Activated naive CD8-positive, alpha-beta T cell treated with anti-CD3 and anti-CD28 coated beads, Interleukin-2, amount 50 U/mL, for 24 hours (primary cell): ENCODE results near the gene LRRC4B.
"Not testable (repeated sequence)": the region's sequence is repeated elsewhere in the genome, so short reads cannot be mapped to it uniquely, and the experiment has no call there.

Experiments used
- ATAC-seq: fragments of 150-1000 bp; cut with Tn5 transposase; one replicate; pipeline ENCODE4 v1.10.0; 2021
- DNase-seq: peaks from one replicate; pipeline ENCODE4 v3.0.0; 2021
- H3K27ac Mint-ChIP-seq: one replicate; pipeline ENCODE4 v1.8.0; 2021; ENCODE audit warnings: mild to moderate bottlenecking, mixed read lengths
- H3K27me3 Mint-ChIP-seq: one replicate; pipeline ENCODE4 v1.8.0; 2021; ENCODE audit warnings: mixed read lengths
- H3K36me3 Mint-ChIP-seq: one replicate; pipeline ENCODE4 v1.8.0; 2021; ENCODE audit warnings: low read depth, mixed read lengths
- H3K4me1 Mint-ChIP-seq: one replicate; pipeline ENCODE4 v1.8.0; 2021; ENCODE audit warnings: mixed read lengths
- H3K4me3 Mint-ChIP-seq: one replicate; pipeline ENCODE4 v1.8.0; 2021; ENCODE audit warnings: mild to moderate bottlenecking, moderate library complexity, mixed read lengths
- H3K9me3 Mint-ChIP-seq: one replicate; pipeline ENCODE4 v1.8.0; 2021; ENCODE audit warnings: mixed read lengths

LRRC4B gene

DNA sequence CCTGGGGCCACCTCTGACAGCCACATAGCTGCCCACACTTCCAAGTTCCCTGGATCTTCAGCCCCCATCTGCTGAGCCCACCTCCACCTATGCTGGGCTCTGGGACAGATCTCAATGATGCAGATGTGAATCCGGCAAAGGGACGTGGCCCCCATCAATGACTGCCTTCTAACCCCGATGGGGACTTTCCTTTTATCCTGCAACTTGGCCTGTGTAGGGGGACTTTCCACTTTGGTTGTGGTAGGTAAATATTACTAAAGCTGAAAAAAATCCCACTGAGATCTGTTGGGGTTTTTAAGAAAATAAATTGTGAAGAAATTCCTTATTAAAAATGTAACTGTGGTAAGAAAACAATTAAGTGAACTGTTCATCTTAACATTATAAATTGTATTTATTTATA is 33.8 kb downstream of the LRRC4B start:
- ATAC-seq (peak; percentile 58), DNase-seq (no peak)
- Mint-ChIP-seq H3K4me1 (peaks cover 3% of the 10 kb centered on the region), H3K9me3 (no peaks in the 10 kb centered on the region), H3K27me3 (peaks cover 21% of the 10 kb centered on the region), H3K4me3 (no peak overlapping the region), H3K36me3 (no peaks in the 10 kb centered on the region), H3K27ac (no peak overlapping the region)

DNA sequence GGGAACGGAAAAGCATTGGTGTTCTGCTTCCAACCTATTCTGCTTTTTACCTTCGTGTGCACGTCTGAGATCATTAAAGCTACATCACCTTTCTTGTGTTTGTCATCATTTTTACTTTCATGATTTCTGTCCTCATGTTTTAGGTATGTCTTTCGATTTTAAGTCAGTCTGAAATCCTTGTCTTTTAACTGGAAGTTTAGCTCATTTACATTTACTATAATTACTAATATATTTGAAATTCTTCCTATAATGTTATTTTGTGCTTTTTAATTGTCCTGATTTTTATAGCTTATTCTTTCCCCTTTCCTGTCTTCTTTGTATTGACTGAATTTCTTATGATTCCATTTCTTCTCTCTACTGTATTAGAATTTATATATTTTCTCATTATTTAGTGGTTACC is 35.3 kb downstream of the LRRC4B start:
- Mint-ChIP-seq H3K4me3 (no peak overlapping the region), H3K9me3 (no peaks in the 10 kb centered on the region), H3K4me1 (peaks cover 3% of the 10 kb centered on the region), H3K27ac (no peak overlapping the region), H3K36me3 (no peaks in the 10 kb centered on the region), H3K27me3 (peaks cover 23% of the 10 kb centered on the region)
- ATAC-seq (no peak), DNase-seq (no peak)

GRCh38 chr19:50531171-50531612 is 37.0 kb downstream of the LRRC4B start:
- no peaks in the 10 kb centered on the region for H3K9me3 Mint-ChIP-seq
- H3K36me3 Mint-ChIP-seq = no peaks in the 10 kb centered on the region
- H3K4me3 Mint-ChIP-seq = no peak overlapping the region
- peaks cover 16% of the 10 kb centered on the region for H3K27me3 Mint-ChIP-seq
- ATAC-seq (no peak), DNase-seq (no peak)
- no peak overlapping the region for H3K27ac Mint-ChIP-seq
- H3K4me1 Mint-ChIP-seq = peaks cover 3% of the 10 kb centered on the region

GRCh38 chr19:50528052-50528451 is 40.2 kb downstream of the LRRC4B start:
- not testable (repeated sequence) for H3K9me3 Mint-ChIP-seq, H3K27ac Mint-ChIP-seq, DNase-seq, H3K36me3 Mint-ChIP-seq, H3K4me3 Mint-ChIP-seq, ATAC-seq, H3K4me1 Mint-ChIP-seq
- peaks cover 12% of the 10 kb centered on the region for H3K27me3 Mint-ChIP-seq

DNA sequence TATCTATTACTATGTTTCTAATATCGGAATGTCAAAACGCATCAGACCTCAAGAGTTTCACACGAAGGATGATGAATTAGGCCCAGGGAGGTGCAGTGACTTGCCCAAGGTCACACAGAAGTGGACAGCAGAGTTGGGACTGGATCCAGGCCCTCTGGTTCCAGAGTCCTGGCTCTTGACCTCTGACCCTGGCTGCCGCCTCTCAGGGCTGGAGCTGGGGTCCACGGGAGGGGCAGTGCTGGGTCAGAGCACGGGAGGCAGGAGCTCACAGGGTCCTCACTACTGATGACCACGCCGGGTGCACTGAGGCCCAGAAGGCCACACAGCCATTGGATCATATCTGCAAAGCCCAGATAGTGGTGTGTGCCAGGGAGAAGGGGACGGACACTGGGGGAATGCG is 45.4 kb downstream of the LRRC4B start:
- no peak overlapping the region for H3K4me3 Mint-ChIP-seq
- no peaks in the 10 kb centered on the region for H3K4me1 Mint-ChIP-seq
- no peaks in the 10 kb centered on the region for H3K9me3 Mint-ChIP-seq
- H3K27ac Mint-ChIP-seq = no peak overlapping the region
- ATAC-seq (no peak), DNase-seq (no peak)
- H3K27me3 Mint-ChIP-seq = peaks cover 6% of the 10 kb centered on the region
- H3K36me3 Mint-ChIP-seq = no peaks in the 10 kb centered on the region

GRCh38 chr19:50520822-50521465 is 47.3 kb downstream of the LRRC4B start:
- no peaks in the 10 kb centered on the region for H3K4me1 Mint-ChIP-seq
- DNase-seq (no peak), ATAC-seq (no peak)
- H3K27me3 Mint-ChIP-seq = peaks cover 2% of the 10 kb centered on the region
- H3K9me3 Mint-ChIP-seq = no peaks in the 10 kb centered on the region
- no peak overlapping the region for H3K4me3 Mint-ChIP-seq
- H3K27ac Mint-ChIP-seq = no peak overlapping the region
- no peaks in the 10 kb centered on the region for H3K36me3 Mint-ChIP-seq

DNA sequence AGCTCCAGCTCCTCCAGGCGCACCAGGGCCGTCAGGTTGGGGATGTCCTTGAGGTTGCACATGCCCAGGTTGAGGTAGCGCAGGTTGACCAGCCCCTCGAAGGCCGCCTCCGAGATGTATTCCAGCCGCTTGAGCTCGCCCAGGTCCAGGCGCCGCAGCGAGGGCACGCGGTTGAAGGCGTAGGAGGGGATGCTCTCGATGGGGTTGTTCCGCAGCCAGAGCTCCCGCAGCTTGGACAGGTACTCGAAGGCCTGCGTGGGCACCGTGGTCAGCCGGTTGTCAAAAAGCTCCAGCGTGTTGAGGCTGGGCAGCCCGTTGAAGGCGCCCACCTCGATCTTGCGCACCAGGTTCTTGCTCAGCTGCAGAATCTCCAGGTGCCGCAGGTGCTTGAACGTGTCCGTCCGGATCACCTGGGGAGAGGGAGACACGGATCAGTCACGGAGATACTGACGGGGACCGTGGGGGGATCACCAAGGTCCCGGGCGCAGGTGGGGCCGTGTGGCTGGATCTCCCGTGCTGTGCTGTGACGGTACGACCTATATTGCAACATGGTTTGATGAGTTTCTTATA is 49.1 kb downstream of the LRRC4B start:
- Mint-ChIP-seq H3K9me3 (no peaks in the 10 kb centered on the region), H3K27ac (no peak overlapping the region), H3K4me1 (peaks cover 1% of the 10 kb centered on the region), H3K27me3 (peaks cover 7% of the 10 kb centered on the region), H3K36me3 (no peaks in the 10 kb centered on the region), H3K4me3 (no peak overlapping the region)
- no peak for DNase-seq
- no peak for ATAC-seq

DNA sequence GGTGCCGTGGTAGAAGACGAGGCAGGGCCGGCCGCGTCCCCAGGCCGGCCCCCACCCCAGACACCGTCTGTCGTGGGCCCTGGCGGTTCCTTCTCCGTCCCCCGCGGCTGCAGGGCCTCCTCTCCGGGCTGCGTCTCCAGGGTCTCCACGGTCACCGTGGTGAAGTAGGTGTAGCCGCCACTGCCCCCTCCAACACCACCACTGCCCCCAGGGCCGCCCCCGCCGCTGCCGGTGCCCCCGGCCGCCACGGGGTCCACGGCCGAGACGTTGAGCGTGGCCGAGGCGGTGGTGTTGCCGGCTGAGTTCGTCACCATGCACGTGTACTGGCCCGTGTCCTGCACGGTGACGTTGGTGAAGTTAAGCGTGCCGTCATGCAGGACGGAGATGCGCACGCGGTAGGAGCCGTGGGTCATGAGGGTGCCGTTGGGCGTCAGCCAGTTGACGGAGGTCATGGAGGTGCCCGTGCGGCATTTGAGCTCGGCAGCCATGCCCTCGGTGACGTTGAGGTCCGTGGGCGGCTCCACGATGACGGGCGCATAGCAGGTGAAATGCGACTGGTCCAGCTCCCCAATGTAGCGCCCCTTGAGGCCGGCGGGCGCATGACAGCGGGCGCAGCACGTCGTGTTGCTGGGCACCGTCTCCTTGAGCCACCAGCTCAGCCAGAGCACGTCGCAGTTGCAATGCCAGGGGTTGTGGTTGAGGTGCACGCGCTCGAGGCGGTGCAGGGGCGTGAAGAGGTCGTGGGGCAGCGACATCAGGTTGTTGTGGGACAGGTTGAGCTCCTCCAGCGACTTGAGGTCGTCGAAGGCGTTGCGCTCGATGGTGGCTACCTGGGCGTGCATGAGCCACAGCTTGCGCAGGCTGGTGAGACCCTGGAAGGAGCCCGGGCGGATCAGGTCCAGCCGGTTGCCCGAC is 49.9 kb downstream of the LRRC4B start:
- DNase-seq (no peak), ATAC-seq (no peak)
- Mint-ChIP-seq H3K27ac (no peak overlapping the region), H3K4me1 (peaks cover 1% of the 10 kb centered on the region), H3K4me3 (no peak overlapping the region), H3K9me3 (no peaks in the 10 kb centered on the region), H3K36me3 (no peaks in the 10 kb centered on the region), H3K27me3 (peaks cover 9% of the 10 kb centered on the region)

DNA sequence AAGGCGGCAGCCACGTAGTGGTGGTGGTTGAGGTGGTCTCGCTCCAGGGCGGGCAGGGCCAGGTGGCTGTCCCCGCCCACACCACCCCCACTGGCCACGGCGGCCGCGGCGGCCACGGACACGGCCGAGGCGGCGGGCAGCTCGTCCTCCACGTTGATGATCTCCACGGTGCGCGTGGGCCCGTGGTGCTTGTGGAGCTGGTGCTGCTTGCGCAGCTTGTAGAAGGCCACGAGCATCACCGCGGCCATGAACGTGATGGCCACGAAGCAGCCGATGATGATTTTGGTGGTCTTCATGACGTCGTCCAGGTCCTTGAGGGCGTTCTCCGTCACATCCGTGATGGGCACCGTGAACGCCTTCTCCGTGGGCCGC is 50.5 kb downstream of the LRRC4B start:
- Mint-ChIP-seq H3K27me3 (peaks cover 13% of the 10 kb centered on the region), H3K36me3 (no peaks in the 10 kb centered on the region), H3K27ac (no peak overlapping the region), H3K4me3 (no peak overlapping the region), H3K4me1 (peaks cover 1% of the 10 kb centered on the region), H3K9me3 (no peaks in the 10 kb centered on the region)
- DNase-seq (no peak), ATAC-seq (no peak)

DNA sequence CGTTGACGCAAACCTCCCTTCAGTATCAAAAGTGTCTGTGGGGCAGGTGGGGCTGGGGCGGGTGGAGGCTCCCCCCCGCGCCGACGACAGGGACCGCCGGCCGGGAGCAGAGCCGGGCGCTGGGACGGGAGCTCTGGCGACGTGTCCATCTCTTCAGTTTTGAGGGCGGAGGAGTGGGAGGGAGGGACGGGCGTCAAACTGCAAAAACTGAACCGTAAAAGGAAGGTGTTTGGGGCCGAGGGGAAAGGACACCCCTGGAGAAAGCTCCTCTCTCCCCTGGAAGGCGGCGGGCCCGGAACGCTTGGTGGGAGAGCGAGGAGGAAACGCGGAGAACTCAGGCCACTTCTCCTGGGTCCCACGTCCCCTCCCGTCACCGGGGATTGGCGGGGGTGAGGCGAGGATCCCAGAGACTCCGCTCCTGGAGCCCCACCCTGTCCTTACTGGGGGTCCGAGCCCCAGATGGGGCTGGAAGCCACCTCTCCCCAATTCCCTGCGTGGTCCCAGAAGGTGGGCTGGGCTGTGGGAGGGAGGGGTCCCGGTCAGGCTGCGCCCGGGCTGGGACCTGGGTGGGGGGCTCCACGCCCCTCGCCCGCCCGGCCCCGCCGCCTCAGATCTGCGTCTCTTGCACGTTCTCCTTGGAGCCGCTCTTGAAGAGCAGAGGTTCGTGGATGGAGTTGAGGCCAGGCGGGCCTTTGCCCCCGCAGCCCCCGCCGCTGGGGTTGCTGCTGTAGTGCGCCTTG is 51.1 kb downstream of the LRRC4B start:
- no peak for DNase-seq
- Mint-ChIP-seq H3K4me1 (peaks cover 1% of the 10 kb centered on the region), H3K4me3 (no peak overlapping the region), H3K27ac (no peak overlapping the region), H3K9me3 (no peaks in the 10 kb centered on the region), H3K36me3 (no peaks in the 10 kb centered on the region), H3K27me3 (peaks cover 13% of the 10 kb centered on the region)
- no peak for ATAC-seq

GRCh38 chr19:50516456-50516855 is 51.8 kb downstream of the LRRC4B start:
- no peaks in the 10 kb centered on the region for H3K36me3 Mint-ChIP-seq

DNA sequence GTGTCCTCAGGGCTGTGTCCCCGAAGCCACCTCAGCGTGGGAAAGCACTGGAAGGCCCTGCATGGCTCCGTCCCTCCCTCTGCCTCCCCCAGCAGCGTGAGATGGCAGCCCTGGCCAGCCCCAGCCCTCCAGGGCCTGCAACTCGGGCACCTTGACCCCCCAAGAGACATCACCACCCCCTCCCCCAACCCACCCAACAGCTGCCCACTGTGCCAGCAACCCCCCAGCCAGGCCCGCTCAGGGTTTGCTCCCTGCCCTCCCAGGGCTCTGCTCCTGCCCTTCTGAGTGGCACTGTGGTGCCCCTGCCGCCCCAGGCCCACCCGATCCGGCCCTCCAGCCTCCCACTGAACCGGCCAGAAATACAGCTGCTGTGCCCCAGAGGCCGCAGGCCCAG is 53.1 kb downstream of the LRRC4B start:
- Mint-ChIP-seq H3K36me3 (peaks cover 2% of the 10 kb centered on the region), H3K27ac (no peak overlapping the region), H3K4me1 (peaks cover 12% of the 10 kb centered on the region), H3K4me3 (no peak overlapping the region), H3K27me3 (peaks cover 13% of the 10 kb centered on the region), H3K9me3 (no peaks in the 10 kb centered on the region)
- no peak for DNase-seq
- no peak for ATAC-seq

More at GRCh38 chr19:50516456-50516855, 51.8 kb downstream of the LRRC4B start:
- Mint-ChIP-seq H3K4me3 (no peak overlapping the region), H3K27me3 (peaks cover 13% of the 10 kb centered on the region), H3K9me3 (no peaks in the 10 kb centered on the region), H3K4me1 (peaks cover 5% of the 10 kb centered on the region), H3K27ac (no peak overlapping the region)
- no peak for DNase-seq
- no peak for ATAC-seq

DNA sequence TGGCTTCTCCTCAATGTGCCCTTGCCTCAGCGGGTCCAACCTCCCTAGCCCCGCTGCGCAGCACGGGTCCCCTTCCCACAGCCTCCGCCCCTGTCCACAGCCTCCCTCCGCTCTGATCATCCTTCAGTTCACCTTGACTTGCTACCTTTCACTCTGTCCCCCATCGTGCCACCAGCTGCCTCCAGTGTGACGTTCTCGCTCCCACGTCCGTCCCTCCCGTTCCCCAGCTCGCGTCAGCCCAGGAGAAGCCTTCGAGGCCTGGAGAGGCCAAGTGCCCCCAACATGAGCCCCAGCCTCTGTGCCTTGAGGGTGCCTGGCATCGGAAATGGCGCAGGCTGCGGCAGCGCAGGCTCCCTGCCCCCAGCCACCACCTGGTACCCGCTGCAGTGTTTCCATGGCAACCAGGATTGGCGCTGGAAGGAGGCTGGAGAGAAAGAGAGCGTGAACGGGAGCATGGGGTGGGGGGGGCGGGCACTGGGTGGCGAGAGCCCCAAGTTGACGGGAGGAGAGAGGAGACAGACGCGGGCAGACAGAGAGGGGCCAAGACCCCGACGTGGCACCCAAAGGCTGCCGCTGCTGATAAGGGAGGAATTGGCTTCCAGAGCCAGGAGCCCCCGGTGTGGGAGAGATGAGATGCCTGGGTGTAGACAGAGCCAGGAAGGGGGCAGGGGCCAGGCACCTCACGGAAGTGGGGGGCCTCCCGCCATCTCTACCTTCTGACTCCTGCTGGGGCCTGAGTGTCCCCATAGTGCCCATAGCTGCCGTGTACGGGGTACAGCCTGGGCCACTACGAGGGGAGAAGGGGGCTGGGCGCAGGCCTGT is 53.7 kb downstream of the LRRC4B start:
- ATAC-seq (no peak), DNase-seq (no peak)
- Mint-ChIP-seq H3K4me1 (peaks cover 12% of the 10 kb centered on the region), H3K4me3 (no peak overlapping the region), H3K27ac (no peak overlapping the region), H3K9me3 (no peaks in the 10 kb centered on the region), H3K36me3 (peaks cover 2% of the 10 kb centered on the region), H3K27me3 (peaks cover 12% of the 10 kb centered on the region)
